GM12873 (cell line): Measurements from ENCODE around the gene LCN9.

ENCODE experiments used
- TF ChIP-seq, protein P1 (sequence below): IDR thresholded peaks from 2 replicates; pipeline ENCODE4 v1.5.1; 2012; ENCODE audit warnings: low read depth, mild to moderate bottlenecking, moderate library complexity, low read length, control low read depth; ENCODE audit not compliant: insufficient read depth; ENCODE audit errors: missing control alignments

Gene LCN9

DNA sequence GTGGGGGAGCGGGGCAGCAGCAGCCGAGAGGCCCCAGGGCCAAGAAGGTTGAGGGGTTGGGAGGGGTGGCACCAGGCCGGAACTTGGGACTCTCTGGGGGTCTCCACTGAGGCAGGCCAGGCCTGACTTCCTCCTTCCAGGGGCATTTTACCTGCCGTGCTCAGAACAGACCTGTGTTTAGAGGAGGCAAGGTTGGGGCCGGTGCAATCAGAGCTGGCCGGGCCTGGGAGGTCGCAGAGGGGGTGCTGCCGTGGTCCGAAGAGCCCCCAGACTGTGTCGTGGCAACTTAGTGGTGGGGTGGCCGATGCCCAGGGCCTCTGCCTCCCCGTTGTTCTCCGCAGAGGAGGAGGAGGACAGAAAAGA, 45.6 kb upstream of the LCN9 start:
- TF ChIP-seq, protein P1, sequence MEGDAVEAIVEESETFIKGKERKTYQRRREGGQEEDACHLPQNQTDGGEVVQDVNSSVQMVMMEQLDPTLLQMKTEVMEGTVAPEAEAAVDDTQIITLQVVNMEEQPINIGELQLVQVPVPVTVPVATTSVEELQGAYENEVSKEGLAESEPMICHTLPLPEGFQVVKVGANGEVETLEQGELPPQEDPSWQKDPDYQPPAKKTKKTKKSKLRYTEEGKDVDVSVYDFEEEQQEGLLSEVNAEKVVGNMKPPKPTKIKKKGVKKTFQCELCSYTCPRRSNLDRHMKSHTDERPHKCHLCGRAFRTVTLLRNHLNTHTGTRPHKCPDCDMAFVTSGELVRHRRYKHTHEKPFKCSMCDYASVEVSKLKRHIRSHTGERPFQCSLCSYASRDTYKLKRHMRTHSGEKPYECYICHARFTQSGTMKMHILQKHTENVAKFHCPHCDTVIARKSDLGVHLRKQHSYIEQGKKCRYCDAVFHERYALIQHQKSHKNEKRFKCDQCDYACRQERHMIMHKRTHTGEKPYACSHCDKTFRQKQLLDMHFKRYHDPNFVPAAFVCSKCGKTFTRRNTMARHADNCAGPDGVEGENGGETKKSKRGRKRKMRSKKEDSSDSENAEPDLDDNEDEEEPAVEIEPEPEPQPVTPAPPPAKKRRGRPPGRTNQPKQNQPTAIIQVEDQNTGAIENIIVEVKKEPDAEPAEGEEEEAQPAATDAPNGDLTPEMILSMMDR, result no peak

DNA sequence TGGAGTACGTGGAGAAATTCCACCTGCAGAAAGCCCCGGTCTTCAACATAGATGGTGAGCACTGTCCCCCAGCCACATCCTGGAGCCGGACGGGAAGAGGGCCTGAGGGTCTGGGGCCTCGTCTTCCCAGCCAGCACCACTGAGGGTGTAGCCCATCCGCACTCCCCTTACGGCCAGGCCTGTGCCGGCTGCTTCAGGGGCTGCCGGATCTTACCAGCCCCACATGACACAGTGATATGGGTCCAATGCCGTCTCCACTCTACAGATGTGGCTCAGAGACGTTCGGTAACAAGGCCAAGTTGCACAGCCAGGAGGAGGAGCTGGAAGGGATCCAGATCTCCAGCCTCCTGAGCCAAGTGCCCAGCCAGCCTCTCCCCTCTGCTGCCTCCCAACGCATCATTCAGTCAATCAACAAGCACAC, 45.1 kb upstream of the LCN9 start:
- TF ChIP-seq, protein P1, result no peak

DNA sequence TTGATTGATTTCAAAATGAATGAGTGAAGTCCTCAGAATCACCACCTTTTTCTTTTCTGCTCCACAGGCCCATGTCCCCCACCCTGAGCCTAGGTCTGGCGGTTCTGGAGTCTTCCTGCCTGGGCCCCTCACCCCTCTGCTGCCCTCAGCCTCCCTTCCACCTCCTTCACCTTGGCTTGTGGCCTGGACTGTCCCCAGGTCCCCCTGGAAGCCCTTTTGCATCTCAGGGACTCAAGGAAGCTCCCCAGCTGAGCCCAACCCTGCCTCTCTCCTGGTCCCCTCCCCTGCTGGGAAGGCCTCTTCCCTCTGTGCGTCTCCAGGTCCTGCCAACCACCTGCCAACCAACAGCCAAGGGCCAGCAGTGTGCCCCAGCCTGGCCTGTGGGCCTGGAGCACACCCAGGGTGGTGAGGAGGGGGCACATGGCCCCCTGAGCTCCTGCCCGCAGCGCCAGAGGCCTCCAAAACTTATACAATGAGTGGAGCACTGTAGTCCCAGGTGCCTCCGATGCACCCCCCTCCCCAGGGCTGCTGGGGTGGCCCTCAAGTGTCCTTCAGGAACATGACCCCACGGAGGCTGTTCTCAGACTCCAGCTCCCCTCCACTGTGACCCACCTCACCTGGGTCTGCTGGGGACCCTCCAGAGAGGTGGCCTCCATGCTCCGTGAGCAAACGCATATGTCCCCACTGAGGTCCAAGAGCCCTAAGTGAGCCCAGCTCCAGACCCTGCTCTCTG, 44.1 kb upstream of the LCN9 start:
- TF ChIP-seq, protein P1, result no peak

DNA sequence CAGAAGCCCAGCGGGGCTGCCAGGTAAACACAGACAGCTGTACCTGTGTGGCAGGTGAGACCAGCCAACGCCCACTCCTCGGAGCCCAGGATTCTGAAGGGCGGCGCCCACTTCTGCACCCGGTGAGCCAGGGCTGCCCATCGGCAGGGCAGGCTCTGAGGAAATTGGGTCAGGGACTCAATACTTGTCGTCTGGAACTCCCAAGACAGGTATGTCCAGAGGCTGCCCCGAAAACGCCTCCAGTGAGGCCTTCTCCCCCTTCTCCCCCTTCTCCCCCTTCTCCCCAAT, 43.6 kb upstream of the LCN9 start:
- TF ChIP-seq, protein P1, result no peak

DNA sequence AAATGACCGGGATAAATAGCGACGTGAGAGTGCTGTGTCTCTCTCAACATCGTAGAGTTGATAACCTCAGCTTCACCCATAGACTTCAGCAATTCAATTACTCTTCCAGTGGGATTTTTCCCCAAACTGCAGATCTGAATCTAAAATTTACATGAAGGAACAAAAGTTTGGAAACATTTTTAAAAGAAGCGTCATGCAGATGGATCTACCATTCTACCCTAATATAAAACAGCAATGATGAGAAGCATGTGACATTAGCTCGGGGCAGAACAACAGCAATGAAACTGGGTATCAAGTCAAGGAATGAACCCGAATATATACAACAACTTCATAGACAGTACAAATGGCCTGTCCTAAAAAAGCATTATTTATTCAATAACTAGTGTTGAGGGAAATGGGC, 42.6 kb upstream of the LCN9 start:
- TF ChIP-seq, protein P1, result no peak

DNA sequence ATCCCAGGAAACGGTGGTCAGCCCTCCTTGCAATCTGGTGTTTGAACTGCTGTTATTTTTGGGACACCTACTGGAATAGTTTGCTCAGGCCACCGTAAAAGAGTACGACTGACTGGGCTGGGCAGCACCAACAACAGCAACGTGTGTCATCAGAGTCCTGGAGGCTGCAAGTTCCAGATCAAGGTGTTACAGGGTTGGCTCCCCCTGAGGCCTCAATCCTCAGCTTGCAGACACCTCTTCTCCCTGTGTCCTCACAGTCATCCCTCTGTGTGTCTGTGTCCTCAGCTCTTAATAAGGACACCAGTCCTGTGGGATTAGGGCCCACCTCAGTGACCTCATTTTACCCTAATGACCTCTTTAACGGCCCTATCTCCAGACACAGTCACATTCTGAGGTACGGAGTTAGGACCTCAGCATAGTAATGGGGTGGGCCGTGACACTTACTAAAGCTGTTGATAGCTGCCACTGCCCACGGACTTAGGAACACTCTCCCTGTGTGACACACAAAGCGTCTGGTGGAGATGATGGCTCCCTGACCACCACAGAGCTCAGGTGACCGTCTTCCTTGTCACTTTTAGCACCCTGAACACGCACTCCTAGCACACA, 40.6 kb upstream of the LCN9 start:
- TF ChIP-seq, protein P1, result no peak

DNA sequence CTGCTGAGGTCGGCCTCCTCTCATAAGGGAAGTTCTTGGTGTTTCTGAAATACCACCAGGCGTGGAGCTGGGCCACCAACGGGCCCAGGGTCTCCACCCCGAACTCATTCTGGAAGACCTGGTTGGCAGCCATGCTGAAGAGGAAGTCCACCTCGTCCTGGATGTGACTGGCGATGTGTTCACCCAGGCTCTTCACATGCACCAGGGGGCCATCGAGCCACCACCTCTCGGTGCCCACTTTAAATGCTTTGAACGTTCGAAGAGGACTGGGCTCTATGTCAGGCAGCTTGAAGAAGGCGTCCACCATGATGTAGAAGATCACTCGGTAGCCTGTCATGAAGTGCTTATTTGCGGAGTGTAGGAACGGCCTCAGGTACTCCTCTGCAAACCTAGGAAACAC, 38.8 kb upstream of the LCN9 start:
- TF ChIP-seq, protein P1, result no peak

DNA sequence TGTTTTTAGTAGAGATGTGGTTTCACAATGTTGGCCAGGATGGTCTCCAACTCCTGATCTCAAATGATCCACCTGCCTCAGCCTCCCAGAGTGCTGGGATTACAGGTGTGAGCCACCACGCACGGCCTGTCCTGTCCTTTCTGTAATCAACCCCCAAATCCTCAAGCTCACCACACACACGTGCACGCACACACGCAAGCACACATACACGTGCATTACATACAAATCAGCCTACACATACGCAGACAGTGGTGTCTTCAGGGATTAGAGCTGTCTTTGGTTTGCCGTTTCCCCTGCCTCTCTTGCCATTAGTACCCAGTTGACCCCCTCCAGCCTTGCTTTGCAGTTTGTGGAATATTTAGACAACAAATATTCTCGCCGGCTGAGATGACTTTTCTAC, 30.3 kb upstream of the LCN9 start:
- TF ChIP-seq, protein P1, result no peak
